Activated effector memory CD4-positive, alpha-beta T cell treated with anti-CD3 and anti-CD28 coated beads, Interleukin-2, amount 50 U/mL, for 16 hours (primary cell): ENCODE results near the gene FUT8.

ENCODE experiments used
- DNase-seq: peaks from one replicate; pipeline ENCODE4 v3.0.0-alpha.2; 2020

The FUT8 gene

GRCh38 chr14:65496178-65496993, 83.9 kb downstream of the FUT8 start:
- no peak for DNase-seq

GRCh38 chr14:65499138-65499537, 86.6 kb downstream of the FUT8 start:
- no peak for DNase-seq

GRCh38 chr14:65500075-65500474, 87.5 kb downstream of the FUT8 start:
- no peak for DNase-seq

DNA sequence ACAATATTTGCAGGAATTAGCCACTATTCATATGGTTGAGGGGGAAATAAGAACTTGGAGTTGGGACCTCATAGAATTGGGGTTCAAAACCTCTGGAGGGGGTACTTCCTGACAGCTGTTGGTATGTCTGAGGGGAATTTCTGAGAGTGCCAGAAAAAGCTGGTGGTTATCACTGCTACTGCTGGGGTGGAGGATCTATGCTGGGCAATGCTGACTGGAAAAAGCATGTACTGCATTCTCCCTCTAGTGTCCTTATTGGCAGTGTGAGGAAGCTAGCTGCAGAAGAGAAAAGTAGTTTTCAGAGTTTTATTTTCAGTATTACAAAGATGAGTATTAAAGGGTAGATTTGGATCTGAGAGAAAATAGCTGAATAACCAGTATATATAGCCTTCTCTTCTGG, 88.8 kb downstream of the FUT8 start:
- no peak for DNase-seq

- DNase-seq, result no peak
Measured at GRCh38 chr14:65502676-65503124, 90.2 kb downstream of the FUT8 start.

DNA sequence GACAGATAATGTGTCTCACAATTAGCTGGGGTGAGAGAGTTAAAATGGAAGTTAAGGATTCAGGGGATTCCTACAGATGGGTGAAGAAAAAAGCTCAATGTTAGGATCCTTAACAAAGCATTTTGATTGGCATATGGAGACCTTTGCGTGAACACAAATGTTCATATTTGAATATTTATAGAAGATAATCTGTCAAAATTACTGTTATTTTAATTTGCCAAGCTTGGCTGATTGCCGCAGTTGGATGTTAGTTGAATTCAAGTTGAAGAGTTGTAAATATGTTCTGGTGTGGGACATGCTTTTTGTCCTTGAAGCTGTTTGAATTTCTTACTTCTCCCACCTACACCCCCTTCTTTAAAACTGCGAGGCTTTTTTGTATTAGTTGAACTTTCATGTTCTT, 91.2 kb downstream of the FUT8 start:
- DNase-seq, result no peak

DNA sequence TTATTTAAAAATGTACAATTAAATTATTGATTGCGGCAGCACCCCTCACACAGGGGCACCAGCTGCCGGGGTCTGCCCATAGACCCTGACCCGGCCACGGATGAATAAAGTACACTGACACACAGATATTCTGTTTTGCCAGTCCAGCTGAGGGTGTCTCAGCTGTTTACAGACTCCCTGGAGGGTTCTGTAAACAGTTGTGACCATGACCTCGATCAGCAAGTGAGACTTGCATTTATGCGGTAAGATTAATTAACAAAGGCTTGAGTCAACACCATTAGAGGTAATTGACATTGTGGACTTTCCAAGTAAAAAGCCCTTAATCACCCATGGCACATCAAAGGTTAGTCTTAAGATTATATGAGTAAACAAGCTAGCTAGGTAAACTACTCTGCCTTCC, 94.3 kb downstream of the FUT8 start:
- DNase-seq, result no peak

DNA sequence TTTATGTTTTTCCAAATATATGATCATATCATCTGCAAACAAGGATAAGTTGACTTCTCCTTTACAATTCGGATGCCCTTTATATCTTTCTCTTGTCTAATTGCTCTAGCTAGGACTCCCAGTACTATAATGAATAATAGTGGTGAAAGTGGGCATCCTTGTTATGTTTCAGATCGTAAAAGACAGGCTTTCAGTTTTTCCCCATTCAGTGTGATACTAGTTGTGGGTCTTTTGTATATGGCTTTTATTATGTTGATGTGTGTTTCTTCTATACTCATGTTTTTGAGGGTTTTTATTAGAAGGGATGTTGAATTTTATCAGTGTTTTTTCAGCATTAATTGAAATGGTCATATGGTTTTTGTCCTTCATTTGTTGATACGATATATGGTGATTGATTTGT, 97.3 kb downstream of the FUT8 start:
- no peak for DNase-seq

GRCh38 chr14:65513671-65514070, 101.1 kb downstream of the FUT8 start:
- DNase-seq, result no peak

DNA sequence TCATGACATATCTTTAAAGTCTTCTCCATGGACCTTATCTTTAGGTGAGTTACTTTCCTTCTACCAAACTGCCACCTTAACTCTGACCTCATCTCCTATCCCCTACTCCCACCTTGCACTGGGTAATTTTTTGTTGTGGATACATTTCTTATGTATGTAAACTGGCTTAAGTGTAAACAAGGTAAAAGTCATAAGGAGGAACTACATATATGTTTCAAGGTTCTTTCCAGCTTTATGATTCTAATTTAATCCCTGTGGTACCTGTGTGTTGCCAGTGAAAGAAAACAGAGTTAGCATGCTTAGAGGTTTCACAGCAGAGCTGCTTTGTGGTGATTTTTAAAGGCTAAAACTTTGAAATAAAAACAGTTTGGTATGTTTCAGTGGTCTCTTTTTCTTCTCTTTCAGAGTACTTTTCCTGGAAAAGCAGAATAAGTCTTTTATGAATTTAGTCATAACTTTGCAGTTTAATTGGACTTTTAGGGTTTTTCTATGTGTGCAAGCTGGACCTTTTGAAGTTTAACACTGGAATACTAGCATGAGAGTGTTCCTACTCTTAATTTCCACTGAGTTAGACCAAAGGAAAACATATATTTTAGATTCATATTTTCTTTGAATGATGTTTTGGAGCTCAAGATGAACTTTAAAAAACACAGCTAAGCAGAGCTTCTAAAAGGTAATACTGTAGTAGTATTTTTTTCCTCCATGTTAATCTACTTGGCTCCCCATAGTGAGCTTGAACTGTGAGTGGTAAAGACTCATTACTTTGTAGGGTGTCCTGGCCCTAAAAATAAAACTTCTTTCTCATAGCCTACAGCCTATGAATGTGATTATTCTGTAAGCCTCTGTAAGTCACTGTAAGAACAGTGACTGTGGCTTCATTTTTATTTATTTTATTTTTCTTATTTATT, 105.4 kb downstream of the FUT8 start:
- DNase-seq, result no peak

GRCh38 chr14:65528069-65528468, 115.5 kb downstream of the FUT8 start:
- DNase-seq, result no peak

DNA sequence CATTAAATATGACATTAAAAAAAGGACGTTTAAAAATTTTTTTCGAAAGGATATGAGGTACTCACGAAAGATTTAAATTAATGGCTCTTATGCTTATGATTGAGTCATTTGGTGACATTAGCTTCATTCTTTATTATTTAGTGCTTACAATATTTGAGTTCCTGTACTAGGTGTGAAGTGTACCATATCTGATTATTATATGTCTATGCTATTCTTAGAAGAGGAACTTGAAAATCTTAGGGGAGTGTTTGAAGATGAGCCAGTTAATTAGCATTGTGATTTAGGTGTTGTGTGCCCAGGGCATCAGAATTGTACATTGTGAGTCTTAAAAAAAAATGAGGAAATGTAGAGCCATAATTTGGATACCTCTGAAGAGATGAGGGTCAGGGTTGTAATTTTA, 118.6 kb downstream of the FUT8 start:
- no peak for DNase-seq

DNA sequence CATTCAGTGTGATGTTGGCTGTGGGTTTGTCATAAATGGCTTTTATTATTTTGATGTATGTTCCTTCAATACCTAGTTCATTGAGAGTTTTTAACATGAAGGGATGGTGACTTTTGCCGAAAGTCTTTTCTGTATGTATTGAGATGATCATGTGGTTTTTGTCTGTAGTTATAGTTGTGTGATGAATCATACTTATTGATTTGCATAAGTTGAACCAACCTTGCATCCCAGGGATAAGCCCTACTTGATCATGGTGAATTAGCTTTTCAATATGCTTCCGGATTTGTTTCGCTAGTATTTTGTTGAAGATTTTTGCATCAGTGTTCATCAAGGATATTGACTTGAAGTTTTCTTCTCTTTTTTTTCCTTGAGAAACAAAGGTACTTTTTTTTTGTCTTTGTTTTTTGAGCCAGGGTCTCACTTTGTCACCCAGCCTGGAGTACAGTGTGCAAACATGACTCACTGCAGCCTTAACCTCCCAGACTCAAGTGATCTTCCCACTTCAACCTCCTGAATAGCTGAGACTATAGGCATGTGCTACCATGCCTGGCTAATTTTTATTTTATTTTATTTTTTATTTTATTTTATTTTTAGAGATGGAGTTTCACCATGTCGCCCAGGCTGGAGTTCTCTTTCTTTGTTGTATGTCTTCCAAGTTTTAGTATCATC, 121.3 kb downstream of the FUT8 start:
- DNase-seq, result no peak

GRCh38 chr14:65536781-65537423, 124.4 kb downstream of the FUT8 start:
- no peak for DNase-seq

DNA sequence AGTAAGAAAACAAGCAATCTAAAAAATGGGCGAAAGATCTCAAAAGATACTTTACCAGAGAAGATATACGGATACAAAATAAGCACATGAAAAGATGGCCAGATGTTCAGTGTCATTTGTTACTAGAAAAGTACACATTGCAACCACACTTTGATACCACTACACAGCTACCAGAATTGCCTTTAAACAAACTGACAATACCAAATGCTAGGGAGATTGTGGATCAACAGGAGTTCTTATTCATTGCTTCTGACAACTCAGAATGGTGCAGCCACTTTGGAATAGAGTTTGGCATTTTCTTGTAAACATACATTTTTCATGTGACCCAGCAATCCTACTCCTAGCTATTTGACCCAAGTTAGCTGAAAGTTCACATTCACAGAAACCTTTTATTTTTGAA, 136.3 kb downstream of the FUT8 start:
- DNase-seq, result no peak

- DNase-seq, result no peak
Measured at GRCh38 chr14:65549429-65549828, 136.9 kb downstream of the FUT8 start.

- no peak for DNase-seq
Measured at GRCh38 chr14:65550779-65551643, 138.5 kb downstream of the FUT8 start.

DNA sequence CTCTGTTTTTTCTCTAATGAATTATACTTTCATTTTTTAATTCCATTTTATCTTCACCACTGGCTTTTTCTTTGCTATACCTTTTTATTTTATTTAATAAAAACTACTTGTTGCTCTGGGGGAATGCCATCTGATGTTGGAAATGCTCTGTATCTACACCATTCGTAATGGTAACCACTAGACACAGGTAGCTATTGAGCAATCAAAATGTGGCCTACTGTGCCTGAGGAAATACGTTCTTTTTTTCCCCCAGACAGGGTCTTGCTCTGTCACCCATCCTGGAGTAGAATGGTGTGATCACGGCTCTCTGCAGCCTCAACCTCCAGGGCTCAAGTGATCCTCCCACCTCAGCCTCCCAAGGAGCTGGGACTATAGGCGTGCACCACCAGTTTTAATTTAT, 140.2 kb downstream of the FUT8 start:
- DNase-seq, result no peak

DNA sequence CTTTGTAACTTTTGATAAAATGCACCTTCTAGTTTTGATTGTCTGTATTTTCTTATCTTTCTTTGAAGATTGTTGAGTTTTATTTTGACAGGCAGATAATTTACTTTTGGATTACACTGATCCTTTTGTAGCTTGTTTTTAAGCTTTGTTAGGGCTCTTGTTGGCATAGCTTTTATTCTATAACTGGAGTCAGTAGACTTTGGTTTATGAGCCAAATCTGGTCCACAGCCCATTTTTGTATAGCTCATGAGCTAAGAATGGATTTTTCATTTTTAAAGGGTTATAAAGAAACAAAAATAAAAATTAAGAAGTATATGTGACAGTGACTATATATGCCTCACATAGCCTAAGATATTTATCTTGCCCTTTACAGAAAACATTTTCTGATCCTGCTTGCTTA, 142.3 kb downstream of the FUT8 start:
- DNase-seq, result no peak

DNA sequence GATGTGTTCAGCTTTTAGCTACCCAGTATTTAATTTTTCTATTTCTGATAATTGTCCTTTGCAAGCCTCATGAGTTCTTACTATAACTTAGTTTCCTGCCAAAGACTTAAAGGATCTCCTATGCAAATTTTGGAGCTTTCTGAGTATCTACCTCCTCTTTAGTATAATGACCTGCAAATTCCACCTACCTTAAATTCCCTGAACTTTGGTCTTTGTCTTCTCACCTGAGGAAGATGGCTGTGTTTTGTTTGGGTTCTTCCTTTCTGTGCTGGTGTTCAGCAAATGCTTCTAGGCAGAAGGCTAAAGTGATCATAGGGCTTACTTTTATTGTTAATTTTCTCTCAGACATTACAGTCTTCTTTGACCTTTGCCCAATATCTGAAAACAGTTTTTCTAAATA, 142.8 kb downstream of the FUT8 start:
- DNase-seq, result no peak

DNA sequence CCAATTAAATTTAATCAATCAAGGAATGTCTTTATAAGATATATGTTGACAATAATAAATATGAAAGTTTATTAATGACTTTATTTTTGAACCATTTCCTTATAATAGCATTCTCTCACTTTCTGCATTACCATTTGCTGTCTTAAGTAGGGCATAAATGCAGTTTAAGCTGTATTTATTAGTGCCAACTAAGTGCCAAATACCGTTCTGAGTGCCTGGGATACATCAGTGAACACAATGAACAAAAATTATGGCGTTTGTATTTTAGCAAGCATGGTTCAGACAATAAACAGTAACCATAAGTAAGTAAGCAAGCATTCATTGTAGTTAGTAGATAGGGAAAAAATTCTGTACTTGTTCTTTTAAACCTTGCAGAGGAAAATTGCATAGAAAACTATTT, 145.8 kb downstream of the FUT8 start:
- DNase-seq, result no peak
